ENCODE results near the gene TTC7B. TPM values are rescaled to one million over a fixed set of nuclear protein-coding genes. Genes with fewer than 3 reads are reported as not detected.

TTC7B gene
- total and polyA plus RNA-seq, 10 of the 15 experiments (the other 5 are each of a cell fraction or from before 2014, with no cell fraction given) = under 0.01 to 1.1 (median 0.26) TPM; not detected in 2

DNA sequence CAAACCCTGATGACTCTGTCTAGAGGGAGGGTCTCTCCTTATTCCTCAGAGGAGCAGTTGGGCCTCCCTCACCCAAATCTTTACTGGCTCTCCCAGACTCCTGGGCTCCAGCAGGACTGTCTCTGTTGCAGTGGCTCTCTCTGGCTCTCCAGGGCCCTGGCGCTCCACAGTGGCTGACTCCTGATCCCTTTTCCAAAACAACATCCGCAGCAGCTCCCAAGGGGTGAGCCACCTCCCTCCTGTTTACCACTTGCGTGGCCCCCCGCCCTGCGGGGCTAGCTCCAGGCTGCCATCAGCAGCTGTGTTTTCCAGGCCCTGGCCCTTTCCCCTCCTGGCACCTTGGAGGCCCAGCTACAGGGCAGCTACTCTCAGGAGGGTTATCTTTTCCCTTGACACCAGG, 295.9 kb downstream of the TTC7B start:
- ChIA-PET RAD21 (ENCODE audit: unreplicated experiment) (no interaction called here), SMC1A (ENCODE audit: uncharacterized antibody, unreplicated experiment) (no interaction called here), POLR2A (no interaction called here), CTCF (no interaction called here)
- Histone ChIP-seq H3K27me3 (replicated peaks in 1 of 2; ENCODE audit: control insufficient read depth in 2 of 2, insufficient read depth in 2 of 2, low read length in 1 of 2) (no peaks in the 10 kb centered on the region), H3K4me1 (ENCODE audit: control insufficient read depth, insufficient read depth, low read length) (no peaks in the 10 kb centered on the region), H3K27ac (ENCODE audit: control insufficient read depth, insufficient read depth) (no peak overlapping the region), H3K36me3 (ENCODE audit: control insufficient read depth in 2 of 2, insufficient read depth in 2 of 2, low read length in 1 of 2) (no peaks in the 10 kb centered on the region), H3K4me3 (no peak overlapping the region), H3K79me2 (ENCODE audit: control insufficient read depth, insufficient read depth, low read length) (no peaks in the 10 kb centered on the region), H2AFZ (ENCODE audit: control insufficient read depth, low read depth, low read length) (no peak overlapping the region), H3K9me3 (replicated peaks; ENCODE audit: control insufficient read depth, insufficient read depth, low read length) (no peaks in the 10 kb centered on the region), H3K4me2 (ENCODE audit: control insufficient read depth, insufficient read depth) (no peak overlapping the region), H3K9ac (ENCODE audit: control insufficient read depth, insufficient read depth, low read length) (no peak overlapping the region), H4K20me1 (ENCODE audit: control insufficient read depth, insufficient read depth) (no peaks in the 10 kb centered on the region)
- in situ Hi-C loops (cut with MboI) = no loop called here
- WGBS (ENCODE audit: insufficient coverage, insufficient replicate concordance, low lambda C conversion rate, missing lambda C conversion rate) = 33% methylated on average over 5 of the region's 5 CpGs
- FAIRE-seq = no peak
- no peak for DNase-seq (ENCODE audit: low read depth, low spot score)
- intact Hi-C loops (cut with micrococcal nuclease; ENCODE audit: unreplicated experiment) = no loop called here
- TF ChIP-seq ZNF622 (IDR thresholded peaks at IDR 0.05) (no peak), CREM (IDR thresholded peaks at IDR 0.05; ENCODE audit: low read depth) (no peak)
- TF ChIP-seq, protein P1, sequence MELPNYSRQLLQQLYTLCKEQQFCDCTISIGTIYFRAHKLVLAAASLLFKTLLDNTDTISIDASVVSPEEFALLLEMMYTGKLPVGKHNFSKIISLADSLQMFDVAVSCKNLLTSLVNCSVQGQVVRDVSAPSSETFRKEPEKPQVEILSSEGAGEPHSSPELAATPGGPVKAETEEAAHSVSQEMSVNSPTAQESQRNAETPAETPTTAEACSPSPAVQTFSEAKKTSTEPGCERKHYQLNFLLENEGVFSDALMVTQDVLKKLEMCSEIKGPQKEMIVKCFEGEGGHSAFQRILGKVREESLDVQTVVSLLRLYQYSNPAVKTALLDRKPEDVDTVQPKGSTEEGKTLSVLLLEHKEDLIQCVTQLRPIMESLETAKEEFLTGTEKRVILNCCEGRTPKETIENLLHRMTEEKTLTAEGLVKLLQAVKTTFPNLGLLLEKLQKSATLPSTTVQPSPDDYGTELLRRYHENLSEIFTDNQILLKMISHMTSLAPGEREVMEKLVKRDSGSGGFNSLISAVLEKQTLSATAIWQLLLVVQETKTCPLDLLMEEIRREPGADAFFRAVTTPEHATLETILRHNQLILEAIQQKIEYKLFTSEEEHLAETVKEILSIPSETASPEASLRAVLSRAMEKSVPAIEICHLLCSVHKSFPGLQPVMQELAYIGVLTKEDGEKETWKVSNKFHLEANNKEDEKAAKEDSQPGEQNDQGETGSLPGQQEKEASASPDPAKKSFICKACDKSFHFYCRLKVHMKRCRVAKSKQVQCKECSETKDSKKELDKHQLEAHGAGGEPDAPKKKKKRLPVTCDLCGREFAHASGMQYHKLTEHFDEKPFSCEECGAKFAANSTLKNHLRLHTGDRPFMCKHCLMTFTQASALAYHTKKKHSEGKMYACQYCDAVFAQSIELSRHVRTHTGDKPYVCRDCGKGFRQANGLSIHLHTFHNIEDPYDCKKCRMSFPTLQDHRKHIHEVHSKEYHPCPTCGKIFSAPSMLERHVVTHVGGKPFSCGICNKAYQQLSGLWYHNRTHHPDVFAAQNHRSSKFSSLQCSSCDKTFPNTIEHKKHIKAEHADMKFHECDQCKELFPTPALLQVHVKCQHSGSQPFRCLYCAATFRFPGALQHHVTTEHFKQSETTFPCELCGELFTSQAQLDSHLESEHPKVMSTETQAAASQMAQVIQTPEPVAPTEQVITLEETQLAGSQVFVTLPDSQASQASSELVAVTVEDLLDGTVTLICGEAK (IDR thresholded peaks at IDR 0.05; ENCODE audit: borderline replicate concordance) = no peak
- BruUV-seq (replicated peaks) = no TSS peak
- no peak for ATAC-seq
